Liver (tissue), 9 donors: Measurements from ENCODE around the gene ZBTB21. TPM values are rescaled to one million over a fixed set of nuclear protein-coding genes. Genes with fewer than 3 reads are reported as not detected.
"Not testable (repeated sequence)": the region's sequence is repeated elsewhere in the genome, so short reads cannot be mapped to it uniquely, and the experiment has no call there.

Source experiments
- DNase-seq: peaks from one replicate; pipeline ENCODE4 v3.0.0-alpha.2; 2017; ENCODE audit warnings: low spot score
- H3K27ac ChIP-seq, 2 donors: one replicate each; pipeline ENCODE4 v1.7.0; 2013; ENCODE audit warnings: inconsistent platforms in 2 of 2, low read length in 2 of 2, control low read depth in 1 of 2, low read depth in 1 of 2, mild to moderate bottlenecking in 1 of 2
- H3K27me3 ChIP-seq, 4 donors: one replicate each; pipeline versions ENCODE4 v1.6.1 to v1.7.0; 2013; ENCODE audit warnings: low read length in 3 of 4, inconsistent platforms in 1 of 4, mild to moderate bottlenecking in 1 of 4, moderate library complexity in 1 of 4; ENCODE audit not compliant: control insufficient read depth in 4 of 4, insufficient read depth in 4 of 4
- H3K36me3 ChIP-seq, 4 donors: one replicate each; pipeline versions ENCODE4 v1.6.1 to v1.7.0; 2013; ENCODE audit warnings: low read length in 3 of 4, mild to moderate bottlenecking in 3 of 4, low read depth in 1 of 4, moderate library complexity in 1 of 4; ENCODE audit not compliant: control insufficient read depth in 4 of 4, insufficient read depth in 3 of 4
- H3K4me1 ChIP-seq, 4 donors: one replicate each; pipeline versions ENCODE4 v1.6.1 to v1.7.0; 2013; ENCODE audit warnings: low read length in 3 of 4, mild to moderate bottlenecking in 3 of 4, moderate library complexity in 1 of 4; ENCODE audit not compliant: control insufficient read depth in 4 of 4, insufficient read depth in 4 of 4
- H3K4me3 ChIP-seq, 3 donors: one replicate each; pipeline versions ENCODE4 v1.6.1 to v1.7.0; 2013; ENCODE audit warnings: low read length in 3 of 3, control low read depth in 1 of 3, low read depth in 1 of 3, mild to moderate bottlenecking in 1 of 3
- H3K9ac ChIP-seq, 2 donors: one replicate each; pipeline ENCODE4 v1.7.0; 2013; ENCODE audit warnings: low read length in 2 of 2, mild to moderate bottlenecking in 2 of 2, moderate library complexity in 2 of 2, control low read depth in 1 of 2, low read depth in 1 of 2
- H3K9me3 ChIP-seq, 4 donors: one replicate each; pipeline versions ENCODE4 v1.6.1 to v1.7.0; 2013; ENCODE audit warnings: low read length in 3 of 4; ENCODE audit not compliant: control insufficient read depth in 4 of 4
- EGR1 ChIP-seq, 2 donors: IDR thresholded peaks; 2 replicates each; pipeline ENCODE4 v1.6.1; 2016 to 2018; ENCODE audit warnings: antibody characterized with exemption in 2 of 2, low read depth in 2 of 2
- FOXA2 ChIP-seq: IDR thresholded peaks from 2 replicates; pipeline ENCODE4 v1.6.1; 2016; ENCODE audit warnings: antibody characterized with exemption
- HNF4G ChIP-seq: IDR thresholded peaks from 2 replicates; pipeline ENCODE4 v1.6.1; 2016; ENCODE audit warnings: antibody characterized with exemption
- NR2F2 ChIP-seq: IDR thresholded peaks from 2 replicates; pipeline ENCODE4 v1.6.1; 2016; ENCODE audit warnings: antibody characterized with exemption
- REST ChIP-seq: IDR thresholded peaks from 2 replicates; pipeline ENCODE4 v1.6.1; 2016; ENCODE audit warnings: antibody characterized with exemption, mild to moderate bottlenecking
- SP1 ChIP-seq: IDR thresholded peaks from 2 replicates; pipeline ENCODE4 v1.6.1; 2018; ENCODE audit warnings: antibody characterized with exemption, mild to moderate bottlenecking
- TAF1 ChIP-seq: conservative IDR thresholded peaks from 2 replicates; pipeline ENCODE4 v1.6.1; 2016; ENCODE audit warnings: antibody characterized with exemption, mild to moderate bottlenecking
- WGBS: extraction: QIAGEN DNeasy Blood & Tissue Kit; methylation state at CpG from one replicate; pipeline ENCODE4 v1.1.7; 2013; 5-methylcytosine and 5-hydroxymethylcytosine counted together
- polyA plus RNA-seq, 2 donors: library from polyadenylated mRNA; stranded (reverse) in 1 of 2; unstranded in 1 of 2; fragments of 200-250 nt in 1 of 2; fragments of >200 nt in 1 of 2; fragmentation: Nextera tagmentation in 1 of 2; extraction: Ambion mirVana in 1 of 2; gene quantifications; one replicate each; pipeline versions ENCODE4 v1.2.1 to v1.2.3, GENCODE V29; 2013 to 2015
- total RNA-seq, 2 donors: library from RNA; depleted of rRNA; stranded (reverse); fragments of >200 nt; gene quantifications; one replicate each; pipeline ENCODE4 v1.2.3, GENCODE V29; 2014
- donor health status: healthy.
- donor health status: healthy.
- donor health status: healthy.
- donor health status: healthy.
- donor health status: healthy.

Gene ZBTB21
- total and polyA plus RNA-seq, 4 donors = 3.1 to 14.1 (median 4.0) TPM

GRCh38 chr21:41950941-41951351 lies 59.2 kb downstream of the ZBTB21 start:
- Histone ChIP-seq H3K4me1 (peaks cover 6 to 12% (median 11%) of the 10 kb centered on the region in 4 donors), H3K36me3 (no peaks in the 10 kb centered on the region), H3K9ac (no peak overlapping the region), H3K27me3 (no peaks in the 10 kb centered on the region), H3K4me3 (no peak overlapping the region), H3K9me3 (no peaks in the 10 kb centered on the region), H3K27ac (no peak overlapping the region)
- TF ChIP-seq HNF4G = no peak
- no peak for TF ChIP-seq NR2F2
- no peak for TF ChIP-seq FOXA2
- WGBS = 92% methylated on average over 14 of the region's 14 CpGs
- no peak for DNase-seq

GRCh38 chr21:41949631-41950030 lies 60.5 kb downstream of the ZBTB21 start:
- DNase-seq, H3K27ac ChIP-seq, H3K9ac ChIP-seq, H3K27me3 ChIP-seq, H3K36me3 ChIP-seq, H3K9me3 ChIP-seq, H3K4me3 ChIP-seq: not testable (repeated sequence)
- H3K4me1 ChIP-seq = peaks cover 6 to 12% (median 11%) of the 10 kb centered on the region in 4 donors
- WGBS = 96% methylated on average over 3 of the region's 3 CpGs

- H3K27me3 ChIP-seq = no peaks in the 10 kb centered on the region
- peaks cover 6 to 12% (median 9%) of the 10 kb centered on the region in 4 donors for H3K4me1 ChIP-seq
- no peaks in the 10 kb centered on the region for H3K36me3 ChIP-seq
- no peaks in the 10 kb centered on the region for H3K9me3 ChIP-seq
- no peak for DNase-seq
- no peak overlapping the region for H3K9ac ChIP-seq
- no peak overlapping the region for H3K4me3 ChIP-seq
- WGBS = 95% methylated on average over 11 of the region's 11 CpGs
- TF ChIP-seq SP1 (no peak), FOXA2 (no peak), TAF1 (no peak), REST (no peak)
- no peak overlapping the region for H3K27ac ChIP-seq
Observed at GRCh38 chr21:41948901-41949300, 61.3 kb downstream of the ZBTB21 start.

GRCh38 chr21:41948078-41948895 lies 61.9 kb downstream of the ZBTB21 start:
- H3K27ac ChIP-seq = no peak overlapping the region
- H3K4me3 ChIP-seq = no peak overlapping the region
- H3K9ac ChIP-seq = no peak overlapping the region
- H3K36me3 ChIP-seq = no peaks in the 10 kb centered on the region
- H3K9me3 ChIP-seq = no peaks in the 10 kb centered on the region
- no peak for DNase-seq
- no peaks in the 10 kb centered on the region for H3K27me3 ChIP-seq
- peak; percentile 90 for TF ChIP-seq NR2F2
- TF ChIP-seq SP1 = no peak
- TF ChIP-seq EGR1 (IDR thresholded peaks at IDR 0.05; ENCODE audit: low read depth in 2 of 2) = no peak
- TF ChIP-seq TAF1 = no peak
- 74% methylated on average over 9 of the region's 9 CpGs for WGBS
- peaks cover 6 to 12% (median 8%) of the 10 kb centered on the region in 4 donors for H3K4me1 ChIP-seq
